ENCODE results near the gene TSPYL6. TPM values are rescaled to one million over a fixed set of nuclear protein-coding genes. Genes with fewer than 3 reads are reported as not detected.

Gene TSPYL6
- total and polyA plus RNA-seq, 2 experiments from 2014 or later: not detected

DNA sequence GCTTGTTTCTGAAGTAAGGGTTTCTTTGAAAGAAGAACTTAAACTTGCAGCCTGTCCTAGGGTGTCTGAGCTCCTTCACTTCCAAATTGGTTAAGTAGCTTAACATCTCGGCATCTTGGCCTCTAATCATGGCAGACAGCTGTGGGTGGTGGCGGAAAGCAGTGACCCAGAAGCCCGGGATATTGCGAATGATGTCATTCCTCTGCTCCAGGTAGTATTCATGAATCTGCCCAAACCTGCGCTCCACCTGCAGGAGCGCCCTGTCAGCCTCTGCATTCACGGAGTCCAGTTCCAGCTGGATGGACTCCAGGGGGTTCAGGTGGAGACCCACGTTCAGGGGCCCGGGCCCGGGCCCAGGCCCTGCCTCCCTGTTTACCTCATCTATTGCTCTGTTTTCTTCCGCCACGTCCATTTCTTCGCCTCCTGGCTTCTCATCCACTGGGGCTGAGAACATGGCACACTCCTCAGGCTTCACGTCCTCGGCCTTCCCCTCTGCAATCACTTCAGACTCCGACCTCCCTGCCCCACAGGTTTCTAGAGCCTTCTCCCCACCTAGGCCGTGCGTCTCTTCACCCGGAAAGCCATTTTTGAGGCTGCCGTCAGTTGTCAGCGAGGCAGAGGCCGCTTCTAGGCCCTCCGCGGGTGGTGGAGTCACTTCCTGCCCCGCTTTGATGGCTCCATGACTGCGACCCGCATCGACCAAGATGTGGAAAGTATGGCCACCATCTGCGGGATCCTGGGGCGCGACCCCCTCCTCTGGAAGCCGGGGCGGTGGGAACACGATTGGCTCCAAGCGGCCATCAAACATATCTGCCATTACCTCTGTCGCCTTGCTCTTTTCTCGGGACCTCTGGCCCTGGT lies 569 bp downstream of the TSPYL6 start (continued):
- TF ChIP-seq ETS1 (IDR thresholded peaks at IDR 0.05) (no peak), ZNF114 (CRISPR knock-in tag; IDR thresholded peaks at IDR 0.05) (no peak)

DNA sequence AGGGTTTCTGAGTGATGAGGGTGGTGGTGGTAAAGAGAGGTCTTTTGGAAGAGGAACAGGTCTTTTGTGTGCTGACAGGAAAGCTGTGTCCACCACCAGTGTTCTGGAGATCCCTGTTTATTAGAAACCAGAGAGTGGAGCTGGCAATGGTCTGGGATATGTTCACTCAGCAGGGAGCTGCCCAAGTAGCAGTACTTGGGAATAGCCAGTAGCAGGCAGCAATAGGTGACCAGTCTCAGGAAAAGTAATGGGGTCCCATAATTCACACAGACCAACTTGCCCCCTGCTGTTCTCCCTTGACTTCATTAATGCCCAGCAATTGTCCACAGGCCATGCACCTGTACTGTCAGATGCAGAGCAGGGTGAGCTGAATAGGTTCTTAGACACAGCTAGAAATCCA lies 1.8 kb downstream of the TSPYL6 start:
- no peak overlapping the region for H3K27ac Mint-ChIP-seq
- Histone ChIP-seq H3K9me2 (ENCODE audit: insufficient read depth) (no peaks in the 10 kb centered on the region), H2AFZ (no peak overlapping the region), H3K27ac (ENCODE audit: low read depth) (no peak overlapping the region), H3K4me3 (no peak overlapping the region), H3K79me2 (replicated peaks; ENCODE audit: insufficient read depth) (no peaks in the 10 kb centered on the region), H4K20me1 (replicated peaks; ENCODE audit: insufficient read depth) (no peaks in the 10 kb centered on the region), H3K36me3 (ENCODE audit: insufficient read depth) (no peaks in the 10 kb centered on the region), H3K27me3 (ENCODE audit: insufficient read depth) (no peaks in the 10 kb centered on the region), H3K4me1 (ENCODE audit: insufficient read depth) (no peaks in the 10 kb centered on the region), H3F3A (replicated peaks; ENCODE audit: low read depth) (no peaks in the 10 kb centered on the region), H3K4me2 (no peak overlapping the region)
- no peaks in the 10 kb centered on the region for H3K36me3 Mint-ChIP-seq (ENCODE audit: low read depth)
- no peaks in the 10 kb centered on the region for H3K27me3 Mint-ChIP-seq (ENCODE audit: insufficient read depth, low read depth, poor library complexity)
- no peak overlapping the region for H3K4me3 Mint-ChIP-seq
- ATAC-seq (no peak), DNase-seq (ENCODE audit: low spot score) (peak; percentile 8)
- H3K9me3 Mint-ChIP-seq: no peaks in the 10 kb centered on the region
- H3K4me1 Mint-ChIP-seq: peaks cover 6% of the 10 kb centered on the region; the same call in 2 of the 3 replicates
- TF ChIP-seq CTCF (conservative IDR thresholded peaks at IDR 0.05; ENCODE audit: low read depth in 2 of 2) (peak in 1 of 2 experiments; percentile 20; a peak in 1 of 4 replicates), EZH2phosphoT487 (IDR thresholded peaks at IDR 0.05; ENCODE audit: unreplicated experiment) (no peak)

GRCh38 chr2:54249629-54250028 lies 6.4 kb downstream of the TSPYL6 start:
- Mint-ChIP-seq H3K4me1 (peaks cover 6% of the 10 kb centered on the region; the same call in 2 of the 3 replicates), H3K36me3 (ENCODE audit: low read depth) (no peaks in the 10 kb centered on the region), H3K4me3 (no peak overlapping the region), H3K27ac (no peak overlapping the region), H3K27me3 (ENCODE audit: insufficient read depth, low read depth, poor library complexity) (no peaks in the 10 kb centered on the region), H3K9me3 (no peaks in the 10 kb centered on the region)
- Histone ChIP-seq H2AFZ (no peak overlapping the region), H3K4me3 (no peak overlapping the region), H3F3A (replicated peaks; ENCODE audit: low read depth) (no peaks in the 10 kb centered on the region), H3K4me2 (no peak overlapping the region), H3K27ac (ENCODE audit: low read depth) (no peak overlapping the region), H4K20me1 (replicated peaks; ENCODE audit: insufficient read depth) (no peaks in the 10 kb centered on the region), H3K9me2 (ENCODE audit: insufficient read depth) (no peaks in the 10 kb centered on the region), H3K79me2 (replicated peaks; ENCODE audit: insufficient read depth) (no peaks in the 10 kb centered on the region), H3K36me3 (ENCODE audit: insufficient read depth) (no peaks in the 10 kb centered on the region), H3K27me3 (ENCODE audit: insufficient read depth) (no peaks in the 10 kb centered on the region), H3K4me1 (ENCODE audit: insufficient read depth) (no peaks in the 10 kb centered on the region)
- DNase-seq (ENCODE audit: low spot score) (no peak), ATAC-seq (no peak)
- TF ChIP-seq EZH2phosphoT487 (IDR thresholded peaks at IDR 0.05; ENCODE audit: unreplicated experiment): no peak
- no peak for TF ChIP-seq JUNB (IDR thresholded peaks at IDR 0.05; ENCODE audit: unreplicated experiment)
- no peak for TF ChIP-seq ZNF331 (CRISPR knock-in tag; IDR thresholded peaks at IDR 0.05; ENCODE audit: low read depth)
- no peak for TF ChIP-seq NANOG (IDR thresholded peaks at IDR 0.05; ENCODE audit: borderline replicate concordance)
- no peak for TF ChIP-seq CREB1 (CRISPR knock-in tag; IDR thresholded peaks at IDR 0.05; ENCODE audit: low read depth)
- TF ChIP-seq, protein P1, sequence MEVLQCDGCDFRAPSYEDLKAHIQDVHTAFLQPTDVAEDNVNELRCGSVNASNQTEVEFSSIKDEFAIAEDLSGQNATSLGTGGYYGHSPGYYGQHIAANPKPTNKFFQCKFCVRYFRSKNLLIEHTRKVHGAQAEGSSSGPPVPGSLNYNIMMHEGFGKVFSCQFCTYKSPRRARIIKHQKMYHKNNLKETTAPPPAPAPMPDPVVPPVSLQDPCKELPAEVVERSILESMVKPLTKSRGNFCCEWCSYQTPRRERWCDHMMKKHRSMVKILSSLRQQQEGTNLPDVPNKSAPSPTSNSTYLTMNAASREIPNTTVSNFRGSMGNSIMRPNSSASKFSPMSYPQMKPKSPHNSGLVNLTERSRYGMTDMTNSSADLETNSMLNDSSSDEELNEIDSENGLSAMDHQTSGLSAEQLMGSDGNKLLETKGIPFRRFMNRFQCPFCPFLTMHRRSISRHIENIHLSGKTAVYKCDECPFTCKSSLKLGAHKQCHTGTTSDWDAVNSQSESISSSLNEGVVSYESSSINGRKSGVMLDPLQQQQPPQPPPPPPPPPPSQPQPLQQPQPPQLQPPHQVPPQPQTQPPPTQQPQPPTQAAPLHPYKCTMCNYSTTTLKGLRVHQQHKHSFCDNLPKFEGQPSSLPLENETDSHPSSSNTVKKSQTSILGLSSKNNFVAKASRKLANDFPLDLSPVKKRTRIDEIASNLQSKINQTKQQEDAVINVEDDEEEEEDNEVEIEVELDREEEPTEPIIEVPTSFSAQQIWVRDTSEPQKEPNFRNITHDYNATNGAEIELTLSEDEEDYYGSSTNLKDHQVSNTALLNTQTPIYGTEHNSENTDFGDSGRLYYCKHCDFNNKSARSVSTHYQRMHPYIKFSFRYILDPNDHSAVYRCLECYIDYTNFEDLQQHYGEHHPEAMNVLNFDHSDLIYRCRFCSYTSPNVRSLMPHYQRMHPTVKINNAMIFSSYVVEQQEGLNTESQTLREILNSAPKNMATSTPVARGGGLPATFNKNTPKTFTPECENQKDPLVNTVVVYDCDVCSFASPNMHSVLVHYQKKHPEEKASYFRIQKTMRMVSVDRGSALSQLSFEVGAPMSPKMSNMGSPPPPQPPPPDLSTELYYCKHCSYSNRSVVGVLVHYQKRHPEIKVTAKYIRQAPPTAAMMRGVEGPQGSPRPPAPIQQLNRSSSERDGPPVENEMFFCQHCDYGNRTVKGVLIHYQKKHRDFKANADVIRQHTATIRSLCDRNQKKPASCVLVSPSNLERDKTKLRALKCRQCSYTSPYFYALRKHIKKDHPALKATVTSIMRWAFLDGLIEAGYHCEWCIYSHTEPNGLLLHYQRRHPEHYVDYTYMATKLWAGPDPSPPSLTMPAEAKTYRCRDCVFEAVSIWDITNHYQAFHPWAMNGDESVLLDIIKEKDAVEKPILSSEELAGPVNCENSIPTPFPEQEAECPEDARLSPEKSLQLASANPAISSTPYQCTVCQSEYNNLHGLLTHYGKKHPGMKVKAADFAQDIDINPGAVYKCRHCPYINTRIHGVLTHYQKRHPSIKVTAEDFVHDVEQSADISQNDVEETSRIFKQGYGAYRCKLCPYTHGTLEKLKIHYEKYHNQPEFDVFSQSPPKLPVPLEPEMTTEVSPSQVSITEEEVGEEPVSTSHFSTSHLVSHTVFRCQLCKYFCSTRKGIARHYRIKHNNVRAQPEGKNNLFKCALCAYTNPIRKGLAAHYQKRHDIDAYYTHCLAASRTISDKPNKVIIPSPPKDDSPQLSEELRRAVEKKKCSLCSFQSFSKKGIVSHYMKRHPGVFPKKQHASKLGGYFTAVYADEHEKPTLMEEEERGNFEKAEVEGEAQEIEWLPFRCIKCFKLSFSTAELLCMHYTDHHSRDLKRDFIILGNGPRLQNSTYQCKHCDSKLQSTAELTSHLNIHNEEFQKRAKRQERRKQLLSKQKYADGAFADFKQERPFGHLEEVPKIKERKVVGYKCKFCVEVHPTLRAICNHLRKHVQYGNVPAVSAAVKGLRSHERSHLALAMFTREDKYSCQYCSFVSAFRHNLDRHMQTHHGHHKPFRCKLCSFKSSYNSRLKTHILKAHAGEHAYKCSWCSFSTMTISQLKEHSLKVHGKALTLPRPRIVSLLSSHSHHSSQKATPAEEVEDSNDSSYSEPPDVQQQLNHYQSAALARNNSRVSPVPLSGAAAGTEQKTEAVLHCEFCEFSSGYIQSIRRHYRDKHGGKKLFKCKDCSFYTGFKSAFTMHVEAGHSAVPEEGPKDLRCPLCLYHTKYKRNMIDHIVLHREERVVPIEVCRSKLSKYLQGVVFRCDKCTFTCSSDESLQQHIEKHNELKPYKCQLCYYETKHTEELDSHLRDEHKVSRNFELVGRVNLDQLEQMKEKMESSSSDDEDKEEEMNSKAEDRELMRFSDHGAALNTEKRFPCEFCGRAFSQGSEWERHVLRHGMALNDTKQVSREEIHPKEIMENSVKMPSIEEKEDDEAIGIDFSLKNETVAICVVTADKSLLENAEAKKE (CRISPR knock-in tag; IDR thresholded peaks at IDR 0.05): no peak
